ENCODE results near the gene RAB13. TPM values are rescaled to one million over a fixed set of nuclear protein-coding genes. Genes with fewer than 3 reads are reported as not detected.

The RAB13 gene
- polyA plus RNA-seq, 3 donors = 1.8 to 5.1 (median 3.9) TPM

GRCh38 chr1:154019940-154020339 is 33.8 kb upstream of the RAB13 start:
- no peak for DNase-seq
- Histone ChIP-seq H2AFZ (ENCODE audit: insufficient read depth, low read depth, low read length, poor library complexity, severe bottlenecking) (no peak overlapping the region), H3K36me3 (replicated peaks in 1 of 2; ENCODE audit: control insufficient read depth in 1 of 2, insufficient read depth in 2 of 2, low read length in 2 of 2) (no peaks in the 10 kb centered on the region), H3K9ac (ENCODE audit: insufficient read depth, low read length, poor library complexity, severe bottlenecking) (no peak overlapping the region), H3K27me3 (ENCODE audit: control insufficient read depth in 2 of 2, insufficient read depth in 2 of 2, low read length in 2 of 2) (no peaks in the 10 kb centered on the region), H3K4me2 (replicated peaks; ENCODE audit: extremely low read depth, low read length, poor library complexity, severe bottlenecking) (no peak overlapping the region), H3K4me1 (ENCODE audit: control insufficient read depth in 1 of 2, insufficient read depth in 2 of 2, low read length in 2 of 2) (no peaks in the 10 kb centered on the region), H3K27ac (ENCODE audit: low read depth in 1 of 2, low read length in 2 of 2) (no peak overlapping the region), H3K4me3 (replicated peaks in 1 of 3; ENCODE audit: low read depth in 2 of 3, low read length in 3 of 3) (no peak overlapping the region), H4K20me1 (ENCODE audit: insufficient read depth, low read length) (no peaks in the 10 kb centered on the region), H3K79me2 (ENCODE audit: insufficient read depth, low read length) (no peaks in the 10 kb centered on the region), H3K9me3 (replicated peaks in 1 of 2; ENCODE audit: control insufficient read depth in 1 of 2, insufficient read depth in 1 of 2, low read length in 2 of 2) (no peaks in the 10 kb centered on the region)
- H3K36me3 Mint-ChIP-seq = no peaks in the 10 kb centered on the region
- peaks cover 0 to 2% (median 0%) of the 10 kb centered on the region in 7 donors for H3K9me3 Mint-ChIP-seq
- H3K27ac Mint-ChIP-seq = no peak overlapping the region
- no peaks in the 10 kb centered on the region for H3K4me1 Mint-ChIP-seq
- H3K4me3 Mint-ChIP-seq = no peak overlapping the region
- H3K27me3 Mint-ChIP-seq (ENCODE audit: low read depth in 3 of 3) = peaks cover 2 to 7% (median 4%) of the 10 kb centered on the region in 3 donors
- TF ChIP-seq CTCF (IDR thresholded peaks at IDR 0.05) = no peak
- no CpG with 5 or more reads among the region's 1 CpG for WGBS (ENCODE audit: insufficient coverage)
- intact Hi-C loops (cut with micrococcal nuclease) = no loop called here

- Histone ChIP-seq H3K4me2 (replicated peaks; ENCODE audit: extremely low read depth, low read length, poor library complexity, severe bottlenecking) (no peak overlapping the region), H3K27ac (ENCODE audit: low read depth in 1 of 2, low read length in 2 of 2) (no peak overlapping the region), H3K9me3 (replicated peaks in 1 of 2; ENCODE audit: control insufficient read depth in 1 of 2, insufficient read depth in 1 of 2, low read length in 2 of 2) (no peaks in the 10 kb centered on the region), H3K9ac (ENCODE audit: insufficient read depth, low read length, poor library complexity, severe bottlenecking) (no peak overlapping the region), H3K79me2 (ENCODE audit: insufficient read depth, low read length) (no peaks in the 10 kb centered on the region), H3K27me3 (ENCODE audit: control insufficient read depth in 2 of 2, insufficient read depth in 2 of 2, low read length in 2 of 2) (no peaks in the 10 kb centered on the region), H2AFZ (ENCODE audit: insufficient read depth, low read depth, low read length, poor library complexity, severe bottlenecking) (no peak overlapping the region), H3K4me3 (replicated peaks in 1 of 3; ENCODE audit: low read depth in 2 of 3, low read length in 3 of 3) (no peak overlapping the region), H3K4me1 (ENCODE audit: control insufficient read depth in 1 of 2, insufficient read depth in 2 of 2, low read length in 2 of 2) (no peaks in the 10 kb centered on the region), H4K20me1 (ENCODE audit: insufficient read depth, low read length) (no peaks in the 10 kb centered on the region), H3K36me3 (replicated peaks in 1 of 2; ENCODE audit: control insufficient read depth in 1 of 2, insufficient read depth in 2 of 2, low read length in 2 of 2) (no peaks in the 10 kb centered on the region)
- TF ChIP-seq CTCF (IDR thresholded peaks at IDR 0.05) = no peak
- 100% methylated on average over 2 of the region's 4 CpGs for WGBS (ENCODE audit: insufficient coverage)
- no peak overlapping the region for H3K27ac Mint-ChIP-seq
- H3K4me1 Mint-ChIP-seq = no peaks in the 10 kb centered on the region
- H3K9me3 Mint-ChIP-seq = peaks cover 0 to 2% (median 0%) of the 10 kb centered on the region in 7 donors
- H3K36me3 Mint-ChIP-seq = no peaks in the 10 kb centered on the region
- peaks cover 0 to 6% (median 4%) of the 10 kb centered on the region in 3 donors for H3K27me3 Mint-ChIP-seq (ENCODE audit: low read depth in 3 of 3)
- no peak for DNase-seq
- intact Hi-C loops (cut with micrococcal nuclease) = no loop called here
- no peak overlapping the region for H3K4me3 Mint-ChIP-seq
Measured at GRCh38 chr1:154019269-154019668, 33.1 kb upstream of the RAB13 start.
